HG03565 (cell line): ENCODE measurements around the gene PSRC1.

Experiments
- ATAC-seq: cut with Tn5 transposase; IDR thresholded peaks from one replicate; pipeline ENCODE4 v1.9.1; 2021; ENCODE audit warnings: mild to moderate bottlenecking, moderate library complexity; ENCODE audit not compliant: unreplicated experiment

PSRC1 gene

GRCh38 chr1:109272831-109273547 lies 10.0 kb downstream of the PSRC1 start:
- no peak for ATAC-seq

- no peak for ATAC-seq
Measured at GRCh38 chr1:109272021-109272799, 10.7 kb downstream of the PSRC1 start.

- ATAC-seq, result no peak
Measured at GRCh38 chr1:109271458-109271857, 11.5 kb downstream of the PSRC1 start.

- ATAC-seq, result no peak
Measured at GRCh38 chr1:109270623-109271317, 12.2 kb downstream of the PSRC1 start.

GRCh38 chr1:109269981-109270622 lies 12.8 kb downstream of the PSRC1 start:
- ATAC-seq, result no peak

GRCh38 chr1:109269212-109269980 lies 13.5 kb downstream of the PSRC1 start:
- no peak for ATAC-seq

- ATAC-seq, result no peak
Measured at GRCh38 chr1:109268431-109269211, 14.3 kb downstream of the PSRC1 start.

- no peak for ATAC-seq
Measured at GRCh38 chr1:109267743-109268300, 15.1 kb downstream of the PSRC1 start.

GRCh38 chr1:109266965-109267364 lies 16.0 kb downstream of the PSRC1 start:
- ATAC-seq, result no peak

- ATAC-seq, result no peak
Measured at GRCh38 chr1:109265741-109266330, 17.1 kb downstream of the PSRC1 start.

GRCh38 chr1:109265016-109265415 lies 17.9 kb downstream of the PSRC1 start:
- ATAC-seq, result no peak

- ATAC-seq, result no peak
Measured at GRCh38 chr1:109264379-109264755, 18.6 kb downstream of the PSRC1 start.

GRCh38 chr1:109263597-109264378 lies 19.2 kb downstream of the PSRC1 start:
- peak; percentile 49 for ATAC-seq

GRCh38 chr1:109263234-109263596 lies 19.7 kb downstream of the PSRC1 start:
- no peak for ATAC-seq

- no peak for ATAC-seq
Measured at GRCh38 chr1:109262231-109263055, 20.5 kb downstream of the PSRC1 start.

GRCh38 chr1:109261578-109261977 lies 21.4 kb downstream of the PSRC1 start:
- no peak for ATAC-seq

GRCh38 chr1:109261006-109261405 lies 21.9 kb downstream of the PSRC1 start:
- no peak for ATAC-seq
